ENCODE measurements around the gene OR10T2. TPM values are rescaled to one million over a fixed set of nuclear protein-coding genes. Genes with fewer than 3 reads are reported as not detected.
"Not testable (repeated sequence)": the region's sequence is repeated elsewhere in the genome, so short reads cannot be mapped to it uniquely, and the experiment has no call there.

OR10T2 gene
- total RNA-seq, 2 experiments from 2014 or later, result not detected

DNA sequence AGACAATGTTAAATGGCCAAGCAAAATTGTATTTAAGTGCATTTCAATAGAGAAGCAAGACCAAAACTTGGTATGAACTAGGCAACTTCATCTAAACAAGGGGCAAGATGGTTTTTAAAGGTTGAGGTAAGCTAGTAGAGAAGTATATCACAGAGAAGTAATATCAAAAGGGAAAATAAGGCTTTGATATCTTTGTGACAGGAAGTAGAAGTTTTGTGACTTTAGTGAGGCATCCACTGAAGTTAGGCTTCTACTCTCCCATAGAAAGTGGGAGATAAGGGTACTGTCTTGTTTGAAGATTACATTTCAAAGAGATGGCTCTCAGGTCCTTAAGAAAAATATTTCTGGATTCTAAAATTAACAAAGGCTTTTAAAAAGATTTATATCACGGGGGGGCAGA, 8.9 kb downstream of the OR10T2 start:
- no peak overlapping the region for H3K27ac Mint-ChIP-seq
- no peaks in the 10 kb centered on the region for H3K9me3 Mint-ChIP-seq
- no peaks in the 10 kb centered on the region for H3K36me3 Mint-ChIP-seq (ENCODE audit: low read depth)

DNA sequence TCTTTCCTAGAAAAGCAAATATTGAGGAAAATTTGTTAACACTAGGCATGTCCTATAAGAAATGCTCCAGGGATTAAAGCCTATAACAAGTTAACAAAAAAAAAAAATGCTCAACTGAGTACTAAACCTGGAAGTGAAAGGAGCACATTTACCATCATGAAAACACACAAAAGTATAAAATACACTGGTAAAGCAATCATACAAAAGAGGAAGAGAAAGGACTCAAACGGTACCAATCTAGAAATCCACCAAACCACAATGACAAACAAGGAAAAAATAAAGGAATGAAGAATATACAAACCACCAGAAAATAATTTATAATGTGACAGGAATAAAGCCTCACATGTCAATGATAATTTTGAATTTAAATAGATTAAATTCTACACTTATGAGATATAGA, 24.4 kb downstream of the OR10T2 start:
- Mint-ChIP-seq H3K36me3 (ENCODE audit: low read depth) (no peaks in the 10 kb centered on the region), H3K27me3 (peaks cover 12% of the 10 kb centered on the region), H3K4me3 (no peak overlapping the region), H3K27ac (no peak overlapping the region), H3K4me1 (no peaks in the 10 kb centered on the region), H3K9me3 (peaks cover 5% of the 10 kb centered on the region)
- ChIA-PET POLR2A (no interaction called here), CTCF (no interaction called here)
- no peak for DNase-seq

More for the DNA sequence above, 8.9 kb downstream of the OR10T2 start:
- ChIA-PET CTCF (no interaction called here), POLR2A (no interaction called here)
- H3K27me3 Mint-ChIP-seq, result peaks cover 5% of the 10 kb centered on the region
- H3K4me1 Mint-ChIP-seq, result no peaks in the 10 kb centered on the region
- no peak for DNase-seq
- no peak overlapping the region for H3K4me3 Mint-ChIP-seq

DNA sequence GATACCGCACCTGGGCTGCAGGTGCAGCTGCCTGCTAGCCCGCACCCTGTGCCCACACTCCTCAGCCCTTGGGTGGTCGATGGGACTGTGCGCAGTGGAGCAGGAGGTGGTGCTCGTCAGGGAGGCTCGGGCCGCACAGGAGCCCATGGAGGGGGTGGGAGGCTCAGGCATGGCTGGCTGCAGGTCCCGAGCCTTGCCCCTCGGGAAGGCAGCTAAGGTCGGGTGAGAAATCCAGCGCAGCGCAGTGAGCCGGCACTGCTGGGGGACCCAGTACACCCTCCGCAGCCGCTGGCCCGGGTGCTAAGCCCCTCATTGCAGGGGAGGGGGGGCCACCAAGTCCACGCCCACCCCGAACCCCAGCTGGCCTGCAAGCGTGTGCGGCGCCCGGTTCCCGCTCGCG, 25.2 kb downstream of the OR10T2 start:
- CTCF ChIA-PET; DNase-seq; H3K27ac Mint-ChIP-seq; H3K4me3 Mint-ChIP-seq; H3K9me3 Mint-ChIP-seq; H3K4me1 Mint-ChIP-seq; H3K36me3 Mint-ChIP-seq (ENCODE audit: low read depth); POLR2A ChIA-PET: not testable (repeated sequence)
- H3K27me3 Mint-ChIP-seq, result peaks cover 12% of the 10 kb centered on the region

DNA sequence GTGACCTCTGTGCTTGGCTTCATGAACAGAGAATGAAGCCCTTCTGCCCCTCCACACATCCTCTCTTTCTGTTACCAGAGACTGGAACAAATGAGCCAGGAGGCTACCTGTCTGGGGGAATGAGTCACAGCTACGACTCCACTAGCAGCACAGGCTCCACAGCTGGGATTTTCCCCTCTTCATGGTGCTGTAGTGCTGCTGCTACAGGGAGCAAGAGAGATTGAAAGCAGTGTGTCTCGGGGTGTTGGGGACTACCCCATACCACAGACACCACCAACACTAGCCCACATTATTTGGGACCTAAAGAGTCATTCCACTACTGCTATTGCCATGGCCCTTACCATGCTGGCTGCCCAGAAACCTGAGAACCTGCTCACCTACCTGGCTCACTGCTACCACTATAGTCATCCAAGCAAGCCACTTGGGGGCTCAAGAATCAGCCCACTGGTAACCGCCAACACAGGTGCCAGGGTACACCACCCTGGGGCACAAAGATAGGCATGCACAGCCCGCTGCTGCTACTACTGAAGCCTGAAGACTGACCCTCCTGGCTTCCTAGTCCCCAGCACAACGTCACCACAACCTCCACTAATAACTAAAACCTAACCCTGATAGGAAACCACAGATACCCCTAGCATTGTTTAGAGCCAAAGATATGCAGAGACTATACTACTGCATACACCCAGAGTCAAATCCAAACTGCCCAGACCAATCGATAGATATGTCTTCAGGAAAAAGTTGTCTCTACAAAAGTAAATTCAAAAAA, 27.9 kb downstream of the OR10T2 start:
- Mint-ChIP-seq H3K4me3 (no peak overlapping the region), H3K27ac (no peak overlapping the region), H3K4me1 (no peaks in the 10 kb centered on the region), H3K9me3 (peaks cover 5% of the 10 kb centered on the region), H3K36me3 (ENCODE audit: low read depth) (no peaks in the 10 kb centered on the region), H3K27me3 (peaks cover 2% of the 10 kb centered on the region)
- CTCF ChIA-PET, result no interaction called here
- DNase-seq, result no peak
- POLR2A ChIA-PET, result no interaction called here

DNA sequence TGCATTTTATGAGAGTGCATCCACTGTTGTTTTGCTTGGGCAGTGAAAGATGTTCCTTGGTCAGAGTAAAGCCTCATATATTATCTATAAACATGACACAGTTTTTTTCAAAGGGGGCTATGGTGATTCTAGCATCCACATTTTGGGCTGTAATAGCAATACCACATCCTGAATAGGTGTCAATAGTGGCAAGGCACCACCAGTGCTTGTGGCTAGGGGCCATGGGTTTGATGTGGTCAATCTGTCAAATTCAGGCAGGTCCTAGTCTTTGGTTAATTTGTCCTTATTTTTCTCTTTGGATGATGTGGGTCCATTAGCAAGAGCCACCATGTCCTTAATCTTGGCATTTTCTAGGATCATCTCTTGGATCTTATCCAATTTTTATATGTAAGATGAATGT, 32.5 kb downstream of the OR10T2 start:
- ChIA-PET CTCF (no interaction called here), POLR2A (no interaction called here)
- no peaks in the 10 kb centered on the region for H3K4me1 Mint-ChIP-seq
- no peaks in the 10 kb centered on the region for H3K36me3 Mint-ChIP-seq (ENCODE audit: low read depth)
- DNase-seq, result no peak
- H3K27me3 Mint-ChIP-seq, result peaks cover 2% of the 10 kb centered on the region
- H3K4me3 Mint-ChIP-seq, result no peak overlapping the region
- H3K9me3 Mint-ChIP-seq, result no peaks in the 10 kb centered on the region
- no peak overlapping the region for H3K27ac Mint-ChIP-seq

DNA sequence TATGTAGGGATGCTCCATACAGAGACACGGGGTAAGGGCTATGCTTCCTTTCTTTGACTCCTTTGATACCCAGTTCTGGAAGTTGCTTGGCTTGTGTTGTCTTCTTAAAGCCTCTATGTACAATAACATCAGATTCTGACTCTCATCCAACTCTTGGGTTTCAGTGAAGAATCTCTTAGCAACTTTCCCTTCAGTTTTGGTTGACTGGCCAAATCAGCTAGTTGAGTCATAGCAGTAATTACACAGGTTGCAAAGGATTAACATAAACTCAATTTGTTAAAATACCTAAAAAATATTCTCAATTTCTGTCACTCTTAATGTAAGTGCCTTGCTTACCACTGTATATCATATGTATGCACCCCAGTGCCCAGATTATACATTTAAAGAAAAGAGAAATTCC, 36.3 kb downstream of the OR10T2 start:
- CTCF ChIA-PET, result no interaction called here
- POLR2A ChIA-PET, result no interaction called here
- DNase-seq, result no peak
- no peaks in the 10 kb centered on the region for H3K9me3 Mint-ChIP-seq
- H3K36me3 Mint-ChIP-seq (ENCODE audit: low read depth), result no peaks in the 10 kb centered on the region
- H3K27me3 Mint-ChIP-seq, result peaks cover 2% of the 10 kb centered on the region
- H3K27ac Mint-ChIP-seq, result no peak overlapping the region
- no peak overlapping the region for H3K4me3 Mint-ChIP-seq
- no peaks in the 10 kb centered on the region for H3K4me1 Mint-ChIP-seq

DNA sequence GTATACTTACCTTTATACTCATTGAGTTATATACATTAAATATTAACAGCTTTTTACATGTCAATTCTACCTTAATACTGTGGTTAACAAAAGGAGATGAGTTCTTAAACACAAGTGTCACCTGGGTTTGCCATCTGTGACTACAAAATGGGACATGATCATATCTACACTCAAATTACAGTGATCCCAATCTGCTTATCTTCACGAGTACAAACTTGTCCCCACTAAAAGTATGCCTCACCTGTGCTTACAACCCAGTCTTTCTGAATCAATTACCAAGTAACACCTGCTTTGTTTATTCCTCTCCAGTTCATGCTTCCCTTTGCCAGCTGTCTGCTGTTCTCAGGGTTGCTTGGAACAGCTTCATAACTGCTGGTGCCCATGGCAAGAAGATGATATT, 36.8 kb downstream of the OR10T2 start:
- H3K36me3 Mint-ChIP-seq (ENCODE audit: low read depth), result no peaks in the 10 kb centered on the region
- no peak overlapping the region for H3K4me3 Mint-ChIP-seq
- H3K4me1 Mint-ChIP-seq, result no peaks in the 10 kb centered on the region
- CTCF ChIA-PET, result no interaction called here
- no peak overlapping the region for H3K27ac Mint-ChIP-seq
- DNase-seq, result no peak
- peaks cover 4% of the 10 kb centered on the region for H3K27me3 Mint-ChIP-seq
- POLR2A ChIA-PET, result no interaction called here
- H3K9me3 Mint-ChIP-seq, result no peaks in the 10 kb centered on the region

DNA sequence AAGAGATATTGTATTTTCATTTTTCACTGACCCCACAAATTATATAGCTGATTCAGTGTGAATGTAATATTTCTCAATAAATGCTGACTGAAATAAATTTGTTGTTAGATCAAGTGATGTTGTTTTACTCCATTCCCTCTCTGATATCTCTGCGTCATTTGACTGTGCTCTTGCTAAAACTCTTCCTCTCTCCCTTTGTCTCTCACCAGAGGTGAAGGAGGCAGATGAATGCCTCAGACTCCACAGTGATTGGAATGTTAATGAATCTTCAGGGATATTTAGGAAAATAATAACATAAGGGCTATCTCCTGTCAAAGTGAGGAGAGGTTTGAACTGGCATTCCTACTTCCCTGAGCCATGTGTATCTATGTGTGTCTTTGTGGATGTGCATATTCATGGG, 41.8 kb downstream of the OR10T2 start:
- Mint-ChIP-seq H3K9me3 (no peaks in the 10 kb centered on the region), H3K27ac (no peak overlapping the region), H3K4me1 (no peaks in the 10 kb centered on the region), H3K27me3 (peaks cover 23% of the 10 kb centered on the region), H3K36me3 (ENCODE audit: low read depth) (no peaks in the 10 kb centered on the region), H3K4me3 (no peak overlapping the region)
- ChIA-PET POLR2A (no interaction called here), CTCF (no interaction called here)
- no peak for DNase-seq

DNA sequence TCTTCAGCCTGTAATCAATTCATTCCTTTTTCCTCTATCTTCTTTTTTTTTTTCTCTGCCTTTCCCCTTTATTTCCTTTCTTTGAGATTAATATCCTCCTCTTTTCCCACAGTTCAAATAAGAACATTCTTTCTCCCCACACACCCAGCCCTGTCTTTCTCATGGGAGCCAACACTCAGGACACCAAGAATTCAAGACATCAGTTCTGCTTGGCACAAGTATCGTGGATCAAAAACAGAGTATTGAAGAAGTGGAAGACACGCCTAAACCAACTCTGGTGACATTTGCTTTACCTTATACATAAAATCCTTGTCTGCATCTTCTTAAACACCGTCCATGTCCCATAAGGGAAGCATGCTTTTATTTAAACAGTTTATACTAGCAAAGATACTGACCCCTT, 42.6 kb downstream of the OR10T2 start:
- H3K36me3 Mint-ChIP-seq (ENCODE audit: low read depth), result no peaks in the 10 kb centered on the region
- no peaks in the 10 kb centered on the region for H3K9me3 Mint-ChIP-seq
- H3K4me3 Mint-ChIP-seq, result no peak overlapping the region
- no peaks in the 10 kb centered on the region for H3K4me1 Mint-ChIP-seq
- H3K27ac Mint-ChIP-seq, result no peak overlapping the region
- CTCF ChIA-PET, result no interaction called here
- H3K27me3 Mint-ChIP-seq, result peaks cover 23% of the 10 kb centered on the region
- POLR2A ChIA-PET, result no interaction called here
- no peak for DNase-seq

DNA sequence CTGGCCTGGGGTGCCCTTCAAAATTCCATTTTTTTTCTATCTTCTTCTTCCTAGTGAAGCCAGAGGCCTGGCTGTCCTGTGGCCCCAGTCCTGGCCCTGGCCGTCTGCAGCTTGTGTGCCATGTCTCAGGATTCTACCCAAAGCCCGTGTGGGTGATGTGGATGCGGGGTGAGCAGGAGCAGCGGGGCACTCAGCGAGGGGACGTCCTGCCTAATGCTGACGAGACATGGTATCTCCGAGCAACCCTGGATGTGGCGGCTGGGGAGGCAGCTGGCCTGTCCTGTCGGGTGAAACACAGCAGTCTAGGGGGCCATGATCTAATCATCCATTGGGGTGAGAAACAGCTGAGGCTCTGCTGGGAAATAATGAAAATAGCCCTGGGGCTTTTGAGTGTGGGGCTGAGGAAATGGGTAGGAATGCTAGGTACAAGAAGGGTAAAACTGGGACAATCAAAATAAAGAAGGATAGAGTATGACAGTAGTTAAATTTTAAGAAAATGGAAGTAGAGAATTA, 43.4 kb downstream of the OR10T2 start:
- Mint-ChIP-seq H3K27ac (no peak overlapping the region), H3K4me1 (no peaks in the 10 kb centered on the region), H3K27me3 (peaks cover 23% of the 10 kb centered on the region), H3K9me3 (no peaks in the 10 kb centered on the region), H3K36me3 (ENCODE audit: low read depth) (no peaks in the 10 kb centered on the region), H3K4me3 (no peak overlapping the region)
- POLR2A ChIA-PET, result no interaction called here
- CTCF ChIA-PET, result no interaction called here
- DNase-seq, result no peak

DNA sequence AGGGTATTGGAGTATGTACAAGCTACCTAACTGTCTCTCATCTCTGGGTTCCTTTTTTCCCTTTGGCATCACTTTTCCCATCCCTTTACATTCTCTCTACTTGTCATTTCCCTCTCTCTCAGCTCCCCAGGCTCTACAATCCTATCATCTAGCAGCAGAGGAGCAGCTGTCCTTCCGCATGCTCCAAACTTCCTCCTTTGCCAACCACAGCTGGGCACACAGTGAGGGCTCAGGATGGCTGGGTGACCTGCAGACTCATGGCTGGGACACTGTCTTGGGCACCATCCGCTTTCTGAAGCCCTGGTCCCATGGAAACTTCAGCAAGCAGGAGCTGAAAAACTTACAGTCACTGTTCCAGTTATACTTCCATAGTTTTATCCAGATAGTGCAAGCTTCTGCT, 45.0 kb downstream of the OR10T2 start:
- no peak overlapping the region for H3K27ac Mint-ChIP-seq
- ChIA-PET POLR2A (no interaction called here), CTCF (no interaction called here)
- no peaks in the 10 kb centered on the region for H3K36me3 Mint-ChIP-seq (ENCODE audit: low read depth)
- peaks cover 23% of the 10 kb centered on the region for H3K27me3 Mint-ChIP-seq
- H3K4me1 Mint-ChIP-seq, result no peaks in the 10 kb centered on the region
- H3K4me3 Mint-ChIP-seq, result no peak overlapping the region
- no peaks in the 10 kb centered on the region for H3K9me3 Mint-ChIP-seq
- no peak for DNase-seq

DNA sequence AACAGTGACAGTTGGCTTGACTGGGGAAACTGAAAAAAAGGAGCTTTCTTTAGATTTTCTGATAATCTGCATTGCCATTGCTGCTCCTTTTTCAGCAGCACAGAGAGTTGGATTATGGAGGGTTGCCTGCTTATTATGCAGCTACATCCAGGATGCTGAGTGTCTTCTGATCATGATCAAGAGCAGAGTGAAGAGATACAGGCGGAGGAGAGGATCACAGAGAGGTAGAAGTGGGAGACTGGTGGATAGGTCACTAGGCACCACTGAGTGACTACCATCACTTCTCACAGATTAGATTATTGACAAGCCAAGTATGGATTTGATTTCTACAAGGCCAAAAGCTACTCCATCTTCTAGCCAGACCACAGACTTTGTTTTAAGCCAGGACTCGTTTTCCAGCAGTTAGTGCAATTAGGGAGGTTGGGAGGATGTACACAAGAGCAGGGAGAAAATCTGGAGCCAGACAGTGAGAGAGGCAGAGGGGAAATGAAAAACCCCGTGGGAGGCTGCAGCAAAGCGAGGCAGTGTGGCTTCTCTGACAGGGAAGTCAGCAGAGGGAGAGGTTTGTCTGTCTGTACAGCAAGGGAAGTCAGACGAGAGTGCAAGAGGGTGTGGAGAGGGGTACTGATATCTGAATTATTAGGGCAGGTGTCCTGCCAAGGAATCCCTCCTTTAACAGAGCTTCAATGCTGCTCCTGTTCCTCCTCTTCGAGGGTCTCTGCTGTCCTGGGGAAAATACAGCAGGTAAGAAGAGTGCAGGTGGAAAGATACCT, 45.8 kb downstream of the OR10T2 start, which contains the start of gene CD1E:
Gene CD1E (plus strand): TSS at position 592 of the 773 bp plus-strand sequence. CDS start 95 bp downstream, at position 687.
- POLR2A ChIA-PET, result no interaction called here
- H3K27me3 Mint-ChIP-seq, result peaks cover 23% of the 10 kb centered on the region

DNA sequence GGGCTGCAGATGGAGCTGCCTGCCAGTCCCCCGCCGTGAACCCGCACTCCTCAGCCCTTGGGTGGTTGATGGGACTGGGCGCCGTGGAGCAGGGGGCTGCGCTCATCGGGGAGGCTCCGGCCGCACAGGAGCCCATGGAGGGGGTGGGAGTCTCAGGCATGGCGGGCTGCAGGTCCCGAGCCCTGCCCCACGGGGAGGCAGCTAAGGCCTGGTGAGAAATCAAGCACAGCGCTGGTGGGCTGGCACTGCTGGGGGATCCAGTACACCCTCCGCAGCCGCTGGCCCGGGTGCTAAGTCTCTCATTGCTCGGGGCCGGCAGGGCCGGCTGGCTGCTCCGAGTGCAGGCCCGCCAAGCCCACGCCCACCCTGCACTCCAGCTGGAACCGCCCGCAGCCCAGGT, 50.3 kb downstream of the OR10T2 start:
- DNase-seq; CTCF ChIA-PET; H3K27me3 Mint-ChIP-seq; H3K9me3 Mint-ChIP-seq; H3K4me1 Mint-ChIP-seq; H3K27ac Mint-ChIP-seq; H3K4me3 Mint-ChIP-seq; POLR2A ChIA-PET; H3K36me3 Mint-ChIP-seq (ENCODE audit: low read depth): not testable (repeated sequence)

More for the DNA sequence above, 45.8 kb downstream of the OR10T2 start, which contains the start of gene CD1E:
- Mint-ChIP-seq H3K4me3 (no peak within 1 kb of the TSS), H3K4me1 (no peaks in the 10 kb centered on the region), H3K27ac (no peak within 1 kb of the TSS), H3K9me3 (no peaks in the 10 kb centered on the region), H3K36me3 (ENCODE audit: low read depth) (no peaks in the 10 kb centered on the region)
- CTCF ChIA-PET, result no interaction called here
- DNase-seq, result no peak

Data from activated CD4-positive, alpha-beta memory T cell treated with anti-CD3 and anti-CD28 coated beads, Interleukin-2, amount 10 ng/mL, durations not matched to agents 7 days and 5 days (primary cell).